ENCODE data around the gene ZNF224. TPM values are rescaled to one million over a fixed set of nuclear protein-coding genes. Genes with fewer than 3 reads are reported as not detected.
A peak's percentile ranks its signal among the peaks of the same experiment; 100 is the strongest.

The ZNF224 gene
- total RNA-seq, 1 experiment from 2014 or later, result 5.6 TPM

GRCh38 chr19:44076325-44076724 lies 17.8 kb upstream of the ZNF224 start:
- Histone ChIP-seq H3K9me3 (ENCODE audit: low read length) (no peaks in the 10 kb centered on the region), H3K4me2 (ENCODE audit: low read length) (no peak overlapping the region), H3K4me1 (ENCODE audit: insufficient read depth, low read length) (peaks cover 8% of the 10 kb centered on the region; the same call in 1 of the 2 replicates), H3K27ac (ENCODE audit: low read length) (no peak overlapping the region), H3K4me3 (ENCODE audit: low read length) (no peak overlapping the region), H3K9me2 (replicated peaks; ENCODE audit: low read length) (no peaks in the 10 kb centered on the region), H4K20me1 (ENCODE audit: low read length) (no peaks in the 10 kb centered on the region), H3K79me2 (ENCODE audit: low read length) (no peaks in the 10 kb centered on the region), H3K27me3 (ENCODE audit: low read length) (no peaks in the 10 kb centered on the region), H2AFZ (ENCODE audit: low read length) (no peak overlapping the region), H3K9ac (ENCODE audit: low read length) (no peak overlapping the region), H3F3A (ENCODE audit: low read length, unreplicated experiment) (no peaks in the 10 kb centered on the region), H3K36me3 (ENCODE audit: low read depth, low read length) (no peaks in the 10 kb centered on the region; the same call in 1 of the 2 replicates)
- no peak for TF ChIP-seq EZH2phosphoT487 (IDR thresholded peaks at IDR 0.05; ENCODE audit: borderline replicate concordance, low read length)
- no peak for TF ChIP-seq EZH2 (IDR thresholded peaks at IDR 0.05; ENCODE audit: low read length, unreplicated experiment)
- TF ChIP-seq CTCF (conservative IDR thresholded peaks at IDR 0.05; ENCODE audit: low read depth, low read length), result no peak
- POLR2A ChIA-PET (ENCODE audit: unreplicated experiment), result no interaction called here
- CTCF ChIA-PET, result no interaction called here
- no TSS peak for BruUV-seq (replicated peaks)
- intact Hi-C loops (cut with micrococcal nuclease), result no loop called here
- ATAC-seq (no peak), DNase-seq (no peak)

GRCh38 chr19:44092108-44092507 lies 2.1 kb upstream of the ZNF224 start:
- H3K9me2 ChIP-seq (replicated peaks; ENCODE audit: low read length), result no peaks in the 10 kb centered on the region
- H3K4me3 ChIP-seq (ENCODE audit: low read length), result no peak overlapping the region
- H3K79me2 ChIP-seq (ENCODE audit: low read length), result peaks cover 21% of the 10 kb centered on the region
- H3K4me2 ChIP-seq (ENCODE audit: low read length), result no peak overlapping the region
- no peaks in the 10 kb centered on the region for H3K9me3 ChIP-seq (ENCODE audit: low read length)
- no peak overlapping the region for H3K9ac ChIP-seq (ENCODE audit: low read length)
- no peak overlapping the region for H3K27ac ChIP-seq (ENCODE audit: low read length)
- no peaks in the 10 kb centered on the region for H3F3A ChIP-seq (ENCODE audit: low read length, unreplicated experiment)
- ATAC-seq (no peak), DNase-seq (no peak)
- TF ChIP-seq CTCF (conservative IDR thresholded peaks at IDR 0.05; ENCODE audit: low read depth, low read length) (no peak), EZH2 (IDR thresholded peaks at IDR 0.05; ENCODE audit: low read length, unreplicated experiment) (no peak), EZH2phosphoT487 (IDR thresholded peaks at IDR 0.05; ENCODE audit: borderline replicate concordance, low read length) (no peak)
- intact Hi-C loops (cut with micrococcal nuclease), result loop anchor here (10.0 kb wide), 1 partner anchor 137 kb away; the partner anchor contains the start of gene ZNF221
- no peaks in the 10 kb centered on the region for H3K4me1 ChIP-seq (ENCODE audit: insufficient read depth, low read length)
- no peaks in the 10 kb centered on the region for H4K20me1 ChIP-seq (ENCODE audit: low read length)
- ChIA-PET CTCF (no interaction called here), POLR2A (ENCODE audit: unreplicated experiment) (no interaction called here)
- H3K36me3 ChIP-seq (ENCODE audit: low read depth, low read length), result no peaks in the 10 kb centered on the region; the same call in 1 of the 2 replicates
- H2AFZ ChIP-seq (ENCODE audit: low read length), result no peak overlapping the region
- no peaks in the 10 kb centered on the region for H3K27me3 ChIP-seq (ENCODE audit: low read length)
- no TSS peak for BruUV-seq (replicated peaks)

GRCh38 chr19:44107751-44108150 lies 13.6 kb downstream of the ZNF224 start:
- DNase-seq (no peak), ATAC-seq (no peak)
- TF ChIP-seq EZH2 (IDR thresholded peaks at IDR 0.05; ENCODE audit: low read length, unreplicated experiment) (no peak), EZH2phosphoT487 (IDR thresholded peaks at IDR 0.05; ENCODE audit: borderline replicate concordance, low read length) (no peak), CTCF (conservative IDR thresholded peaks at IDR 0.05; ENCODE audit: low read depth, low read length) (no peak)
- H3K9me2 ChIP-seq (replicated peaks; ENCODE audit: low read length), result no peaks in the 10 kb centered on the region
- no peaks in the 10 kb centered on the region for H4K20me1 ChIP-seq (ENCODE audit: low read length)
- no peaks in the 10 kb centered on the region for H3K9me3 ChIP-seq (ENCODE audit: low read length)
- no peak overlapping the region for H3K4me2 ChIP-seq (ENCODE audit: low read length)
- H3K27ac ChIP-seq (ENCODE audit: low read length), result no peak overlapping the region
- ChIA-PET POLR2A (ENCODE audit: unreplicated experiment) (no interaction called here), CTCF (no interaction called here)
- no peaks in the 10 kb centered on the region for H3K27me3 ChIP-seq (ENCODE audit: low read length)
- no peak overlapping the region for H3K9ac ChIP-seq (ENCODE audit: low read length)
- intact Hi-C loops (cut with micrococcal nuclease), result no loop called here
- no peaks in the 10 kb centered on the region for H3K79me2 ChIP-seq (ENCODE audit: low read length)
- no peaks in the 10 kb centered on the region for H3F3A ChIP-seq (ENCODE audit: low read length, unreplicated experiment)
- no peak overlapping the region for H3K4me3 ChIP-seq (ENCODE audit: low read length)
- no peak overlapping the region for H2AFZ ChIP-seq (ENCODE audit: low read length)
- TSS peak; percentile 20 for BruUV-seq (replicated peaks)
- H3K4me1 ChIP-seq (ENCODE audit: insufficient read depth, low read length), result peaks cover 4% of the 10 kb centered on the region; the same call in 1 of the 2 replicates
- peaks cover 29% of the 10 kb centered on the region for H3K36me3 ChIP-seq (ENCODE audit: low read depth, low read length)
